Measurements from ENCODE around the gene HSPB8.

HSPB8 gene

DNA sequence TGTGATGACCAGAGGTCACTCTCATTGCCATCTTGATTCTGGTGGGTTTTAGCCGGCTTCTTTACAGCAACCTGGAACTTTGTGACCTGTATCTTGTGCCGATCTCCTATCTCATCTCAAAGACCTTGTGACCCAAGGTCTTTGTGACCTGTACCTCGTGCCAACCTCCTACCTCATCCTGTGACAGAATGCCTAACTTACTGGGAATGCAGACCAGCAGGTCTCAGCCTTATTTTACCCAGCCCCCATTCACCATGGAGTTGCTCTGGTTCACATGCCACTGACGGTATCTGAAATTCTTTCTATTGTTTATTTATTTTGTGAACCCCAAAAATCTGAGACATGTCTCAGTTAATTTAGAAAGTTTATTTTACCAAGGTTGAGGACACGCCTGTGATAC is 7.4 kb upstream of the HSPB8 start:
- no peak for DNase-seq (ENCODE audit: low read depth)

DNA sequence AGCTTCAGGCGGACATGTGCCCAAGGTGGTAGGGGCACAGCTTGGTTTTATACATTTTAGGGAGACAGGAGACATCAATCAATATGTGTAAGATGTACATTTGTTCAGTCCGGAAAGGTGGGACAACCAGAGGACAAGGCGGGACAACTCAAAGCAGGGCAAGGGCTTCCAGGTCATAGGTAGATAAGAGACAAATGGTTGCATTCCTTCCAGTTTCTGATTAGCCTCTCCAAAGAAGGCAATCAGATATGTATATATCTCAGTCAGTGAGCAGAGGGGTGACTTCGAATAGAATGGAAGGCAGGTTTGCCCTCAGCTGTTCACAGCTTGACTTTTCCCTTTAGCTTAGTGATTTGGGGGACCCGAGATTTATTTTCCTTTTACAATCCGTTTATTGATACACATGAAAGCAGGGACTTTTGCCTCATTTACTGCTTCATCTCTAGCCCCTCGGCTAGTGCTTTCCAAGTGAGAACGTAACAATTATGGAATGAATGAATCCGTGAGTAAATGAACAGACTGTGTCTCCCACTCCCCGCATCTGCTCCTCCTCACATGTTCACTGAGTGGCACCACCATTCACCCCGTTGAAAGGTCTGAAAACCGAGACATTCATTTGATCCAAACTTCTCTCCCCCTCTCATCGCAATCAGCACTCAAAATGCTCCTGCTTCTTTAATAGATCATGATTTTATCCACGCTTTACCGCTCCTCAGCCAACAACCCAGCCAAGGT is 6.9 kb upstream of the HSPB8 start:
- DNase-seq (ENCODE audit: low read depth): no peak

DNA sequence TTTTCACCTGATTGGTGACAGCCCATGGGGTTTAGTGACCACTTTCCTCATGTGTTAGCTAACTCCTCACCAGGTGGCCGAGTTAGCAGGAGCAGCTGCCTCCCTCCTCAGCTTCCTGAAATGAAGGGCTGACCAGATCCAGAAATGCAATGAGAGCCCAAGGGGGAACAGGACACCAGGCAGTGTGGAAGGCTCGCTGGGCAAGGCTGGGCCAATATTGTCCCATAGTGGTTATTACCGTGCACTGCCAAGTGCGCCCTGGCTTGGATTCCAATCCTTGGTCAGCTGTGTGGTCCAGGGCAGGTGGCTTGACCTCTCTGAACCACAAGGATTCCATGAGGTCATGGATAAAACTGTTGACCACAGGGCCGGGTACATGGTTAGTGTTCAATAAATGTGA is 3.6 kb upstream of the HSPB8 start:
- no peak for DNase-seq (ENCODE audit: low read depth)

DNA sequence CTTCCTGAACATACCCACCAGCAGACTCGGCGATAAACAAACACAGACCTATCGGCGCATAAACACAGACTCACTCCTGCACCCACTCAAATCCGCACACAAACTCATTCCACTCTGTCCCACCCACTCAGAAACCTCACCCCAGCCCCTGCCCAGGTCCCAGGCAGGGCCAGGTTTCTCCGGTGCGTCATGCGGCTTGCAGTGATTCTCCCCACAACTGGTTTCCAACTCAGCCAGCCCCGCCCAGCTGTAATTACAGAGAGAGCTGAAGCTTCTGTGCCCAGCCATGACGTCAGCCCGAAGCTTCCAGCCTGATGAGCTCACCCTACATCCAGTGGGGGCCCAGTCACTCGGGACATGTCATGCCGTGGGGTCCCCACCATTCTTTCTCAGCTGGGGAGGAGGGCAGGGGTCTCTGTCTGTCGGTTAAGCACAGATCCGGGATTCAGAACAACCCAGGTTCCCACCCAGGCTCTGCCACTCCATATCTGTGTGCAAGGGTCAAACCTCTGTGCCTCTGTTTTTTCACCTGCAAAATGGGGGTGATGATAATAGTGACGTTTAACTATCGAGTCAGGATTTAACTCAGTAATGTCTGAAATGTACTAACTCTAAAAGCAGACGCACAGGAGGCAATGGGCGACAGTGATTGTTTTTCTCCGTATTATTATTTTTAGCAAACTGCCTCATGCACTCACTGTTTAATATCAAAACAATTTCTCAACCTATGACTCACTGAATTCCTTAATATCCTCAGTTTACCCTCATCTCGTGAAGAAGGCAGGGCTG is 2.3 kb upstream of the HSPB8 start:
- peak; percentile 67 for DNase-seq (ENCODE audit: low read depth)

DNA sequence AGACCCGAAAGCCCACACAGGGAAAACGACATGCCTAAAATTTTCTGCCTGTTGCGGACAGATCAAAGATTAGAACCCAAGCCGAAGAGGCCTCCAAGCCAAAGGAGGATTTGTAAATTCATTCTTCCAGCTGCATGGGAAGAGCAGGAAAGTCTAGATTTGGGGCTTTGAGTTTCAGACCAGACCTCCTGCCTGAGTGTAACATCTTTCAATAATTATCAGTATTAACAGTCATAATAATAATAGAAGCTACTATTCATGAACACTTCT is 1.7 kb upstream of the HSPB8 start:
- DNase-seq (ENCODE audit: low read depth): no peak

DNA sequence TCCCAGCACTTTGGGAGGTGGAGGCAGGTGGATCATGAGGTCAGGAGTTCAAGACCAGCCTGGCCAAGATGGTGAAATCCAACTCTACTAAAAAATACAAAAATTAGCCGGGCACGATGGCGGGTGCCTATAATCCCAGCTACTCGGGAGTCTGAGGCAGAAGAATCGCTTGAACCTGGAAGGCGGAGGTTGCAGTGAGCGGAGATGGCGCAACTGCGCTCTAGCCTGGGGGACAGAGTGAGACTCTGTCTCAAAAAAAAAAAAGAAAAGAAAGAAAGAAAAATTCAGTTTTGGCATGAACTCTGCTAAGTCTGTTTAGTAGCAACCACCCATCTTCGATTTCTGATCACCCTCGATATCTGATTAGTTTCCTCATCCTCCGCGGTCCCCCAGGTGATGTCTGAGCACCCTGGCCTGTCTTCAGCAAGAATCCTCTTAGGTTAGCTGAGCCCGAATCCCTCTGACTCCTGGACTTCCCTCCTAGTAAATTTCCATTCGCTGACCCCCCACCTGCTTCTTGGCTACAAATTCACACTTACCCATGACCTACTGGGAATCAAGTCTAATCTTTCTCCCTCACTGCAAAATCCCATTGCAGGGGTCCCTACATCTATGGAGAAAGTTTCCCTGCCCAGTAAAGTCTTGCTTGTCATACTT is 879 bp upstream of the HSPB8 start:
- no peak for DNase-seq (ENCODE audit: low read depth)

DNA sequence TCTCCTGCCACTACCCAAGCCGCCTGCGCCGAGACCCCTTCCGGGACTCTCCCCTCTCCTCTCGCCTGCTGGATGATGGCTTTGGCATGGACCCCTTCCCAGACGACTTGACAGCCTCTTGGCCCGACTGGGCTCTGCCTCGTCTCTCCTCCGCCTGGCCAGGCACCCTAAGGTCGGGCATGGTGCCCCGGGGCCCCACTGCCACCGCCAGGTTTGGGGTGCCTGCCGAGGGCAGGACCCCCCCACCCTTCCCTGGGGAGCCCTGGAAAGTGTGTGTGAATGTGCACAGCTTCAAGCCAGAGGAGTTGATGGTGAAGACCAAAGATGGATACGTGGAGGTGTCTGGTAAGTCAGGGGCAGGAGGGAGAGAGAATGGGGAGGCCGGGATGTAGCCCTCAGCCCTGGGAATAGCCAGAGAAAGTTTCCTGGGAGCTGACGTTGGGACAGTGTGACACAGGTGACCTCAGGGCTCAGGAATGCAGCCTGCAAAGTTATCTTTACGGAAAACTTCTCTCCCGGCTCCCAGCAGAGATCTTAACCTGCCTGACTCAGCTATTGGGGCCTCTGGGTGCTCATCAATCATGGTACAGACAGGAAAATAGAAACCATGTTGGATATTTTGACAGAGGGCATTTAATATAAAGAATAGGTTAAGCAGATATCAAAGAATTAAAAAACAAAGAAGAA is 747 bp downstream of the HSPB8 start:
- DNase-seq (ENCODE audit: low read depth): no peak

DNA sequence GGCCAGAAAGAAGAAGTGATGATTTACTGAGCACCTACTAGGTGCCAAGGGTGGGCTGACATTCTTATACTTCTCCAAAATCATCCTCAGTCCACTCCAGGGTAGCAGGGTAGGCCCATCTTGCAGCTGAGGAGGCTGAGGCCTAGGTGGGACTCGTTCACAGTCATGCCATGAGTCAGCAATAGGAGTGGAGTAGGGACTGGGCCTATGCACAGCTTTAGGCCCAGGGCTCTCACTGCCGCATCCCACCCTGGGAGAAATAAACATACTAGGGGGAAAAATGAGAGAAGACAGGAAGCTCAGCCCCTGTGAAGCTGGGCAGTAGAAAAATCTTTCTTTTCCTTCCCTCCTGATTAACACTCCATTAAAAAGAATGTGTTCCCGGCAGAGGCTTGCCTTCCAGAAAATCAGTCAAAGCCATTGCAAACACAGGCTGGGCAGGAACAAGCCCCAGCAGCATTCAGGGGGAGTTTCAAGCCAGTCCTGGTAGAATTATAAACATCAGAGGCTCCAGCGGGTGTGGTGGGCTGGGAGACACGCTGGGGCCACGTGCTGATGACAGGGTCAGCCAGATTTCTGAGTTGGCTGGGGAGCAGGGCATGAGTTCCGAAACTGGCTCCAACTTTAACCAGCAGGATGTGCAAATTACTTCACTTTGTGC is 1.8 kb downstream of the HSPB8 start:
- DNase-seq (ENCODE audit: low read depth): no peak

DNA sequence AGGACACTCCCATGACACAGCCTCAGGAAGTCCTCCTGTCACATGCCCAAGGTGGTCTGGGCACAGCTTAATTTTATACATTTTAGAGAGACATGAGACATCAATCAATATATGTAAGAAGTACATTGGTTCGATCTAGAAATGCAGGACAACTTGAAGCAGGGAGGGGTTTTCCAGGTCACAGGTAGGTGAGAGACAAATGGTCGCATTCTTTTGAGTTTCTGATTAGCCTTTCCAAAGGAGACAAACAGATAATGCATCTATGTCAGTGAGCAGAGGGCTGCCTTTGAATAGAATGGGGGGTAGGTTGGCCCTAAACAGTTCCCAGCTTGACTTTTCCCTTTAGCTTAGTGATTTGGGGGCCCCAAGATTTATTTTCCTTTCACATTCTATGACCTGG is 2.5 kb downstream of the HSPB8 start:
- DNase-seq (ENCODE audit: low read depth): no peak

DNA sequence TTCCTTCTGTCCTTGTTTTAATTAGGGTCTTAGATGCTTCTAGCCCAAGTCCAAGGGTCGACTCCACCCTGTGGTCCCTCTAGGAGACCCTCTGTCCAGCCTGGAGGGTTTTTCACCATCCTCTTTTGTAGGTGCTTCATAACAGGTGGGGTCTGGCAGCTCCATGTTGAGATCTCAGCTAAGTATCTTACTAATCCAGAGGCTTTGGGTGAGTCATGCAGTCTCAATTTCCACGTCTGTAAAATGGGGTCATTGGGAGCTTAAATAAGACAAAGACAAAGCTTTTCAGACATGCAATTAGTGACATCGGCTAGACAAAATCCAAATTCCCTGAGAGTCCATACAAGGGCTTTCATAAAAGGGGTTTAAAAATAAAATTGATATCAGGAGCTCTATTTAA is 3.2 kb downstream of the HSPB8 start:
- no peak for DNase-seq (ENCODE audit: low read depth)

DNA sequence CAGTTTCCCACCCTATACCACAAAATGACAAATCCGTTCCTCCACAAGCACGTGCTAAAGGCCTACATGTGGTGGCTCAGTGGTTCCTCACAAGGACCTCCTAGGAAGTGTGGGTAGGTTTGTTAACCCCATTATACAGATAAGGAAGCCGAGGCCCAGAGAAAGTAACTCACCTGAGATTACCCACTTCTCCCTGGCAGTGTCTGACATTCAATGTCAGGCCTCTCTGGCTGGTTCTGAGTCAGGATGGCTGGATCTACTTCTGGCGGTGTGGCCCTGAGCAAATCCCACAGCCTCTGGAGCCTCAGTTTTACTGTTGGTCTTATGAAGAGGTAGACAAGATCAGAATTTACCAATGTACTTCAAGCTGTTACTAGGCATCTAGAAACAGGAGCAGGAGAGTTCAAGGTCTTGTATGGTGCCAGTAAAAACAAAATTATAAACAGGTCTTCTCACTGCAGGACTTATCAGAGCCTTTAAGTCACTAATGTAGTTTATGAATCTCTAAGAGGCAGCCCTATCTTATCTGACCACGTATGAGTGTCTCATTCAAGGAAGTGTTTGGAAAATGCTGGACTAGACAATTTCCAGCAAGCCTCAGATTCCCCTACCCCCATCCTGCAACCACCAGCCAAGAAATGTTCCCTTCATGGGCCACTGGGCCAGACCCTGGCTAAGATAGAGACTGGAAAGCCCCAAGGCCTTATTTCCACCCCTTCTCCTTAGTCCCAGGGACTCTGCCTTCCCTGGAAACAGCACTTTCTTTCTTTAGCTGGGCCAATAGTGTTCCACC is 4.2 kb downstream of the HSPB8 start:
- DNase-seq (ENCODE audit: low read depth): no peak

DNA sequence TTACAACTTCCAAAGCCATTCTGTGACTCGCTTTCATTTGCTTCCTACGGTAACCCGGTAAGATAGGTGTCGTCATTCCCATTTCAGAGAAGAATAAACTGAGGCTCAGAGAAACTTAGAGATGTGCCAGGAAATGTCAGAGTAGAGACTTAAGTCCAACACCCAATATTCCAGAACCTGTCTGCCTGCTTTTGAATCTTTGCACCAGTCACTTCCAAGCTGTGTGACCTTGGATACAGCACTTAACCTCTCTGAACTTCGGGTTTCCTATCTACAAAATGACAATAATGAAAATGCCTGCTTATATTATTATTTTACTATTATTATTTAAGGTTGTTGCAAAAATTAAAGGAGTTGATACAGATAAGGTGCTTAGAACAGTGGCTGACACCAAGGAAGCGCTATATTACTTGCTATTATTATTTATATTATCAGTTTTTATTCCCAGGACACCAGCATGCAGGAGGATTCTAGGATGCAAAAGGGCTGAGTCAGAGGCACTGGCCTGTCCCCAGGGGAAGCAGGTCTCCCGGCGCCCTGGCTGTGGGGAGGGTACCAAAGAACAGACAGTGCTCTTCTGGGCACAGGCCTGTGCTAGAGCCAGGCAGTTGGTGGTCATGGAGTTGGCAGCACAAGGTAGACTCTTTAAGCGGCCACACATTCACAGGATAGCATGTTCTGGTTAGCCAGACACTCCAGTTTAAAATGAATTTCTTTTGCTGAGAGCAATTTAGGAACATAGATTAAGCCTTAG is 5.4 kb downstream of the HSPB8 start:
- no peak for DNase-seq (ENCODE audit: low read depth)

DNA sequence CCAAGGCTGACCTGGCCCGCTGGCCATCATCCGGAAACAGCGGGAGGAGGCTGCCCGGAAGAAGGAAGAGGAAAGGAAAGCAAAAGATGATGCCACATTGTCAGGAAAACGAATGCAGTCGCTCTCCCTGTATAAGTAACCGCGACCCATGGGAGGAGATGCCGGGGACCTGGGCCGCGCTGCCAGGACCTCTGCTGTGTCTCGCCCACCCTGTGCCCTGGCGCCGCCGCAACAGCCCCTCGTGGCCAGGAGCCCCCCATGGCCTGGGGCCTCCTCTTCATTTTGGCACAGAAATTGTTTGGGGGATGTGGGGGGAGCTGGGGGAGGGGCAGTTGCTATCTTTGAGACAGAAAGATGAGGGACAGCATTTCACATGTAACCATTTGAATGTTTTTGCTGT is 16.5 kb downstream of the HSPB8 start:
- DNase-seq (ENCODE audit: low read depth): no peak

DNA sequence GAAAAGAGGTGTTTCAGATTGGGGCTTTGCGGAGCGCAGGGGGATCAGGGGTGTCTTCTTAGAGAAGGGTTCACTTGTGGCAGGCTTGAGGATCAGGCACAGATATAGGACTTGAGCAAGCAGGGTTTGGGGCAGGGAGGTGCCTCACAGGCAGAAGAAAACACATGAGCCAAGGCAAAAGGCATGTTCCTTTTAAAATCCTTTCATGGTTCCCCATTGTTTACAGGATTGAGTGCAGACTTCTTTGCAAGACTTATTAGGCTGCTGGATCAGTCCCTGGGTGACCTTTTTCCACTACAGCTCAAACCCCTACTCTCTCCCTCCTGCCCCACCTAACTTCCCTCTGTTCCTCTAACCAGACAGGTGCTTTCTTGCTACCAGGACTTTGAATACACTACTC is 19.7 kb downstream of the HSPB8 start:
- no peak for DNase-seq (ENCODE audit: low read depth)

DNA sequence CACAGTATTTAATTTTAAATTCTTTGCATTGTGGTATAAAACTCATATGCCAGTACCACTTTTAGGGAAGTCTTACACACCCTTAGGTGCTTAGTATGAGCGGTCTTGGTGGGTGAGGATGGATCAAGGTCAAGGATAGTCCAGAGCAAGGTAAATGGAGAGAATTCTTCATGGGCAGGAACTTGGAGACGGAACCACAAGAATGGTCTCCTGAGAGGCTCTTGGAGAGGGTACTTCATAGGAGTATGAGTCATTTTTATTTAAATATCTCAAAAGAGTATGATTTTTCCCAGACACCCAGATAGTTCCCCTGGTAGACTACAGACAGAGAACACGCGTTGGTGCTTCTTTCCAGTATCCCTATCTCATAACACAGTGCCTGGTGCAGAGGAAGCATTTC is 21.9 kb downstream of the HSPB8 start:
- no peak for DNase-seq (ENCODE audit: low read depth)

DNA sequence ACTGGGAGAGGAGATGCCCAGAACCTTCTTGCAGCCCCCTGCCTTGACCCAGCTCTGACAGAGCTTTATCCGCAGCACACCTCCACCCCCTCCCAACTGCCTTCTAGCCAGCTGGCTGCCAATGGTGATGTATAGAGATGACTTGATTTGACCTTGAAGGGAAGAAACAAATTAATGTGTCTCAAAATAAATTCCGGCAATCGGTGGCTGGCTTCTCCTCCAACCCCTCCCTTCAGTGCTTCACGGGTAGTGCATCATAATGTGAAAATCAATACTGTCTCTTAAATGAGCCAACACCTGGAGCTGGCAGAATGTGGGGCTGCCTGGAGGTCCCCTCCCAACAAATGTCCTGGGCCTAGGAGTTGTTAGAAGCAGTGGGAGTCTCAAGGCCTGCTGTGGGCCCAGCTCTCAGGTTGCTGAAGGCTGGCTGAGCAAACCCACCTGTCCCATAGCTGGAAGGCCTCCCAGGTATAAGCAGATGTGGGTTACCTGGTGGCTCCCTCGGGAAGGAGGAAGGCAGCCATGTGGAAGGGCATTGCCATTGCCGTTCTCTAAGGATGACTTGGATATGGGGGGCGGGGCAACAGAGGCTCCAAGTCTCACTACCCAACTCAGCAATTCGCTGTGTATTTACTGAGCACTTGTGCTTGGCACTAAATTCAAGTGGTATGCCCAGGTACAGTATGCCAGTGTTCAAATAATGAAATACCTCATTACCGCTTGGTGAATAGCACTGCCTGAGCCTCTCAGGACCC is 23.2 kb downstream of the HSPB8 start:
- no peak for DNase-seq (ENCODE audit: low read depth)

DNA sequence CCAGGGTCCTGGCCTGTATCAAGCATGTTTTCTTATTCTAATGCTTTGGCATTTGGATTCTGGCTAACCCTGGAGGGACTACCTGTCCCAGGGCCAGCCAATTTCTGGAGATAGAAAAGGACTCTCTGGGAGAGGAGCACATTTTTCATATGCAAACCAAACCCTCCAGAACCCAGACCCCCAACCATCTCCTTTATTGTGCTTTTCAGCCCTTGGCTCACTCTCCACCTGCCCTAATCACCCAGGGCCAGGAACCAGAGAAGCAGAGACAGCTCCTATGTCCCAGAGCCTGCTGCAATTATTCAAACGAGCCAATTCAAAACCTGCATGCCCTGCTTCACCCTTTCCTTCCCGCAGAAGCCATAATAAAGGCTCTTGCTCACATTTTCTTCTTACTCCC is 23.8 kb downstream of the HSPB8 start:
- DNase-seq (ENCODE audit: low read depth): no peak

DNA sequence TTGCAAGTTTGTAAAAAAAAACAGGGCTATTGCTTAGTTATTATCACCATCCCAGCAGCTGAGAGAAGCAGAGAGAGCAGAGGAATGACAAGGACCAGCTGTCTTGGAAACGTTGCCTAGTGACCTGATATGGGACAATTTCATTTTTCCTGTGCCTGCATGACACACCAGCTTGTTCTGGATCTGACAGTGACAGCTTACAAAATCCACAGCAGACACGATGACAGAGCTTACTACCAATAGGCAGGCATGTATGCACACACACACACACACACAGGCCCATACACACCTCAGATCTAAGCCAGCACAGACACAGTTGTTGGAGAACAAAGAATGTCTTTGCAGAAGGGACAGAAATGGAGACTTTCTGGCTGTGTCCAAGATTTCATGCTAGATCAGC is 25.4 kb downstream of the HSPB8 start:
- no peak for DNase-seq (ENCODE audit: low read depth)

DNA sequence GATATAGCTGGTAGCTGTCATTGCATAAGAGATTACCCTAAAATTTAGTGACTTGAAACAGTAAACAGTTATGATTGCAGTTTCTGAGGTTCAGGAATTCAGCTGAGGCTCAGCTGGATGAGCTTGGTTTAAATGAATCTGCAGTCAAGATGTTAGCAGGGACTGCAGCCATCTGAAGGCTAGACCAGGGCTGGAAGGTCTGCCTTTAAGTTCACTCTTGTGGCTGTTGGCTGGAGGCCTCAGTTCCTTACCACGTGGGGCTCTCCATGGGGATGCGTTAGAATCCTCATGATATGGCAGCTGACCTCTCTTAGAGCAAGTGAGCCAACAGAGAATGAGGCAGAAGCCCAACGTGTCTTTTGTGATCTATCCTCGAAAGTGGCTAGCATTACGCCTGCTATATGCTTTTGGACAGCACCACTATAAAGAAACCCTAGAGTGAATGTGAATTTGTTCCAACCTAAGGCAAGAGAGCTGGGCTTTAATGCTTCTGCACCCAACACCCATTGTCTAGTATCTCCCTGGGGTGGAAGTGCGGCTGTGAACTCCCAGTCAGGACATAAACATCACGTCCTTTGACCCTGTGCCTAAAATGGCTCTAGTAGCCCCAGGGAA is 26.0 kb downstream of the HSPB8 start:
- no peak for DNase-seq (ENCODE audit: low read depth)
